ENCODE data around the gene DNAJC22. TPM values are rescaled to one million over a fixed set of nuclear protein-coding genes. Genes with fewer than 3 reads are reported as not detected.
A peak's percentile ranks its signal among the peaks of the same experiment; 100 is the strongest.

DNAJC22 gene
- total and polyA plus RNA-seq, 2 of the 13 experiments (the other 11 are each of a cell fraction or from before 2014, with no cell fraction given): 25.2 to 31.7 TPM

DNA sequence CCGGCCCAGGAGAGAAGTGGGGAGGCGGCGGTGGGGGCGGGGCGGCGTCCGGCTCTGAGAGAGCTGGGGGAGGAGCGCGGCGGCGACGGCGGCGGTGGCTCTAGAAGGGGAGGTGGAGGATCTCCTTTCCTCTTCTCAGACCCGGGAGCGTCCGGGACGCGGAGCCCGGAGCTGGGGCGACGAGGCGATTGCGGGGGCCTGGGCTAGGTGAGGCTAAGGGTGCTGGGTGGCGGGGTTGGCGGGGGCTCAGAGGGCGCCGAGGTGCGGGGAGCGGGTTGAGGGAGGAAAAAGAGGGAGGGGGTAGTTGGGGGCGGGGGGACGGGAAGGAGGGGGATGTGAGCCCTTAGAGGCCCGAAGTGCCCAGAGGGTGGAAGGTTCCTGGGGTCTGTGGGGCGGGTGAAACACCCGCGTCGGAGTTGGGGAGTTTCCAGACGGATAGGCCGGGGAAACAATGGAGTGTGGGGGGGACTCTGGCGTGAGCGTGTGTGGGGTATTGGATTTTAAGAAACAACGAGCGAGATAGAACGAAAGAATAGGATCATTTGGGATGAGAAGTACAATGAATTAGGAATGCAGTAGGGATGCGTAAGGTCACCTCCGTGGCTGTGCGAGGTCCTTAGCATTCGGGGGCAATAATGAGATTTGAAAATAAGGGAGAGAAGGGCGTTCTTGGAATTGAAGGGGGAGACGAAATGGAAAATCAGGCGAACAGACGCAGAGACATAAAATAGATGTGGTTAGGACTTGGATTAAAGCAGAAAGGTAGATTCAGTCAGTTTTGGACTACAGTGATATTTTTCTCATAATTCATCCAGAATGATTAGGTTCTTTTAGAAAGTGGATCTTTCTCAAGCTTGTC is 20.9 kb downstream of the DNAJC22 start, which contains the start of gene SPATS2 (continued):
- no peak for TF ChIP-seq ZNF354B (CRISPR knock-in tag; IDR thresholded peaks at IDR 0.05)
- TF ChIP-seq, protein P1, sequence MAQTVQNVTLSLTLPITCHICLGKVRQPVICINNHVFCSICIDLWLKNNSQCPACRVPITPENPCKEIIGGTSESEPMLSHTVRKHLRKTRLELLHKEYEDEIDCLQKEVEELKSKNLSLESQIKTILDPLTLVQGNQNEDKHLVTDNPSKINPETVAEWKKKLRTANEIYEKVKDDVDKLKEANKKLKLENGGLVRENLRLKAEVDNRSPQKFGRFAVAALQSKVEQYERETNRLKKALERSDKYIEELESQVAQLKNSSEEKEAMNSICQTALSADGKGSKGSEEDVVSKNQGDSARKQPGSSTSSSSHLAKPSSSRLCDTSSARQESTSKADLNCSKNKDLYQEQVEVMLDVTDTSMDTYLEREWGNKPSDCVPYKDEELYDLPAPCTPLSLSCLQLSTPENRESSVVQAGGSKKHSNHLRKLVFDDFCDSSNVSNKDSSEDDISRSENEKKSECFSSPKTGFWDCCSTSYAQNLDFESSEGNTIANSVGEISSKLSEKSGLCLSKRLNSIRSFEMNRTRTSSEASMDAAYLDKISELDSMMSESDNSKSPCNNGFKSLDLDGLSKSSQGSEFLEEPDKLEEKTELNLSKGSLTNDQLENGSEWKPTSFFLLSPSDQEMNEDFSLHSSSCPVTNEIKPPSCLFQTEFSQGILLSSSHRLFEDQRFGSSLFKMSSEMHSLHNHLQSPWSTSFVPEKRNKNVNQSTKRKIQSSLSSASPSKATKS (CRISPR knock-in tag; IDR thresholded peaks at IDR 0.05): no peak
- TF ChIP-seq AGO2 (optimal IDR thresholded peaks at IDR 0.05; ENCODE audit: low read depth, low read length): no peak
- TF ChIP-seq, protein P2, sequence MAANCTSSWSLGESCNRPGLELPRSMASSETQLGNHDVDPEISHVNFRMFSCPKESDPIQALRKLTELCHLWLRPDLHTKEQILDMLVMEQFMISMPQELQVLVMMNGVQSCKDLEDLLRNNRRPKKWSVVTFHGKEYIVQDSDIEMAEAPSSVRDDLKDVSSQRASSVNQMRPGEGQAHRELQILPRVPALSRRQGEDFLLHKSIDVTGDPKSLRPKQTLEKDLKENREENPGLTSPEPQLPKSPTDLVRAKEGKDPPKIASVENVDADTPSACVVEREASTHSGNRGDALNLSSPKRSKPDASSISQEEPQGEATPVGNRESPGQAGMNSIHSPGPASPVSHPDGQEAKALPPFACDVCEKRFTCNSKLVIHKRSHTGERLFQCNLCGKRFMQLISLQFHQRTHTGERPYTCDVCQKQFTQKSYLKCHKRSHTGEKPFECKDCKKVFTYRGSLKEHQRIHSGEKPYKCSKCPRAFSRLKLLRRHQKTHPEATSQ (CRISPR knock-in tag; IDR thresholded peaks at IDR 0.05; ENCODE audit: borderline replicate concordance): no peak
- TF ChIP-seq, protein P3, sequence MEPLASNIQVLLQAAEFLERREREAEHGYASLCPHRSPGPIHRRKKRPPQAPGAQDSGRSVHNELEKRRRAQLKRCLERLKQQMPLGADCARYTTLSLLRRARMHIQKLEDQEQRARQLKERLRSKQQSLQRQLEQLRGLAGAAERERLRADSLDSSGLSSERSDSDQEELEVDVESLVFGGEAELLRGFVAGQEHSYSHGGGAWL (CRISPR knock-in tag; IDR thresholded peaks at IDR 0.05): no peak
- TF ChIP-seq GTF3A (CRISPR knock-in tag; conservative IDR thresholded peaks at IDR 0.05): no peak
- no peak for TF ChIP-seq SRSF9 (IDR thresholded peaks at IDR 0.05; ENCODE audit: borderline replicate concordance, insufficient read depth, low read depth, low read length, poor library complexity, severe bottlenecking)
- no peak for TF ChIP-seq ZNF224 (CRISPR knock-in tag; IDR thresholded peaks at IDR 0.05)
- TF ChIP-seq, protein P4, sequence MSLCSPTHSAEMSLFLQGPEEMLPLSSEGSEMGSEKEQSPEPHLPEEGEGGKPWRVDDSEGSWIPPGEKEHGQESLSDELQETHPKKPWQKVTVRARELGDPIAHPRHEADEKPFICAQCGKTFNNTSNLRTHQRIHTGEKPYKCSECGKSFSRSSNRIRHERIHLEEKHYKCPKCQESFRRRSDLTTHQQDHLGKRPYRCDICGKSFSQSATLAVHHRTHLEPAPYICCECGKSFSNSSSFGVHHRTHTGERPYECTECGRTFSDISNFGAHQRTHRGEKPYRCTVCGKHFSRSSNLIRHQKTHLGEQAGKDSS (CRISPR knock-in tag; IDR thresholded peaks at IDR 0.05; ENCODE audit: borderline replicate concordance, low read depth): no peak; the same call in 1 of the 2 replicates
- no peak for TF ChIP-seq ZNF720 (CRISPR knock-in tag; IDR thresholded peaks at IDR 0.05)
- TF ChIP-seq NFIC (IDR thresholded peaks at IDR 0.05; ENCODE audit: low read length): no peak
- TF ChIP-seq, protein P5, sequence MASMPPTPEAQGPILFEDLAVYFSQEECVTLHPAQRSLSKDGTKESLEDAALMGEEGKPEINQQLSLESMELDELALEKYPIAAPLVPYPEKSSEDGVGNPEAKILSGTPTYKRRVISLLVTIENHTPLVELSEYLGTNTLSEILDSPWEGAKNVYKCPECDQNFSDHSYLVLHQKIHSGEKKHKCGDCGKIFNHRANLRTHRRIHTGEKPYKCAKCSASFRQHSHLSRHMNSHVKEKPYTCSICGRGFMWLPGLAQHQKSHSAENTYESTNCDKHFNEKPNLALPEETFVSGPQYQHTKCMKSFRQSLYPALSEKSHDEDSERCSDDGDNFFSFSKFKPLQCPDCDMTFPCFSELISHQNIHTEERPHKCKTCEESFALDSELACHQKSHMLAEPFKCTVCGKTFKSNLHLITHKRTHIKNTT (CRISPR knock-in tag; IDR thresholded peaks at IDR 0.05): no peak
- no peak for TF ChIP-seq NR2F1 (CRISPR knock-in tag; IDR thresholded peaks at IDR 0.05)
- no peak for TF ChIP-seq ZNF180 (CRISPR knock-in tag; IDR thresholded peaks at IDR 0.05; ENCODE audit: borderline replicate concordance, low read depth)
- TF ChIP-seq MAFK (conservative IDR thresholded peaks at IDR 0.05 in 1 of 2, IDR thresholded peaks at IDR 0.05 in 1 of 2; ENCODE audit: low read length in 2 of 2): no peak
- no peak for TF ChIP-seq ZNF17 (CRISPR knock-in tag; IDR thresholded peaks at IDR 0.05)
- no peak for TF ChIP-seq ZNF20 (CRISPR knock-in tag; IDR thresholded peaks at IDR 0.05)
- no peak for TF ChIP-seq CAMTA2 (CRISPR knock-in tag; IDR thresholded peaks at IDR 0.05; ENCODE audit: borderline replicate concordance)
- TF ChIP-seq ZNF446 (CRISPR knock-in tag; IDR thresholded peaks at IDR 0.05): peak; percentile 31; the same call in 1 of the 2 replicates
